GM12878 (cell line): ENCODE measurements around the gene SHC2. TPM values are rescaled to one million over a fixed set of nuclear protein-coding genes. Genes with fewer than 3 reads are reported as not detected.

Experiments used
- GABPA ChIP-seq: IDR thresholded peaks from 2 replicates; pipeline ENCODE4 v1.6.1; 2014; ENCODE audit warnings: antibody characterized with exemption, low read depth, mild to moderate bottlenecking, inconsistent platforms
- MEF2B ChIP-seq: fragments of 450-650 bp; IDR thresholded peaks from 2 replicates; pipeline ENCODE4 v1.6.1; 2018; ENCODE audit warnings: mild to moderate bottlenecking, moderate library complexity; ENCODE audit not compliant: partially characterized antibody, poor library complexity, severe bottlenecking
- MTA3 ChIP-seq: IDR thresholded peaks from 2 replicates; pipeline ENCODE4 v1.6.1; 2012; ENCODE audit warnings: low read length, inconsistent platforms, borderline replicate concordance
- PAX8 ChIP-seq: fragments of 450-650 bp; IDR thresholded peaks from 2 replicates; pipeline ENCODE4 v1.6.1; 2017; ENCODE audit warnings: mild to moderate bottlenecking, moderate library complexity
- POU2F2 ChIP-seq: IDR thresholded peaks from 3 replicates; pipeline ENCODE4 v1.6.1; 2011; ENCODE audit warnings: low read depth, mild to moderate bottlenecking, low read length, borderline replicate concordance
- RUNX3 ChIP-seq: IDR thresholded peaks from 2 replicates; pipeline ENCODE4 v1.6.1; 2012; ENCODE audit warnings: low read length, inconsistent platforms
- TARDBP ChIP-seq: IDR thresholded peaks from 2 replicates; pipeline ENCODE4 v1.6.1; 2016; ENCODE audit warnings: borderline replicate concordance
- YY1 ChIP-seq: IDR thresholded peaks from 2 replicates; pipeline ENCODE4 v1.6.1; 2011; ENCODE audit warnings: low read depth, mild to moderate bottlenecking, low read length
- polyA plus RNA-seq, 11 experiments: library from polyadenylated mRNA; depleted of rRNA in 4 of 11; unstranded in 6 of 11; stranded (reverse) in 5 of 11; fragments of >200 nt; fragmentation: Nextera tagmentation in 4 of 11; fragmentation: Illumina TruSeq in 1 of 11; extraction: Ambion mirVana in 4 of 11; extraction: Trizol in 1 of 11; gene quantifications; 1 replicate in 1 of 11; 2 replicates in 10 of 11; pipeline versions ENCODE4 v1.2.1 to v1.2.3, GENCODE V29; 2011 to 2016; ENCODE audit warnings: inconsistent platforms in 2 of 11, missing spikeins in 2 of 11, low read depth in 1 of 11
- total RNA-seq, 4 experiments: library from RNA; depleted of rRNA in 3 of 4; stranded (reverse); fragments of >200 nt in 3 of 4; fragmentation: Illumina TruSeq in 1 of 4; extraction: Trizol in 1 of 4; gene quantifications; 2 replicates each; pipeline versions ENCODE4 v1.2.1 to v1.2.3, GENCODE V29; 2013 to 2021
- TF ChIP-seq, protein P1 (sequence below): fragments of 450-650 bp; IDR thresholded peaks from 2 replicates; pipeline ENCODE4 v1.6.1; 2016; ENCODE audit warnings: mild to moderate bottlenecking, moderate library complexity, borderline replicate concordance
- TF ChIP-seq, protein P2 (sequence below): fragments of 450-650 bp; IDR thresholded peaks from 2 replicates; pipeline ENCODE4 v1.6.1; 2016; ENCODE audit warnings: mild to moderate bottlenecking

The SHC2 gene
- total and polyA plus RNA-seq, 10 of the 15 experiments (the other 5 are each of a cell fraction or from before 2014, with no cell fraction given), result 0.08 TPM; not detected in 9

DNA sequence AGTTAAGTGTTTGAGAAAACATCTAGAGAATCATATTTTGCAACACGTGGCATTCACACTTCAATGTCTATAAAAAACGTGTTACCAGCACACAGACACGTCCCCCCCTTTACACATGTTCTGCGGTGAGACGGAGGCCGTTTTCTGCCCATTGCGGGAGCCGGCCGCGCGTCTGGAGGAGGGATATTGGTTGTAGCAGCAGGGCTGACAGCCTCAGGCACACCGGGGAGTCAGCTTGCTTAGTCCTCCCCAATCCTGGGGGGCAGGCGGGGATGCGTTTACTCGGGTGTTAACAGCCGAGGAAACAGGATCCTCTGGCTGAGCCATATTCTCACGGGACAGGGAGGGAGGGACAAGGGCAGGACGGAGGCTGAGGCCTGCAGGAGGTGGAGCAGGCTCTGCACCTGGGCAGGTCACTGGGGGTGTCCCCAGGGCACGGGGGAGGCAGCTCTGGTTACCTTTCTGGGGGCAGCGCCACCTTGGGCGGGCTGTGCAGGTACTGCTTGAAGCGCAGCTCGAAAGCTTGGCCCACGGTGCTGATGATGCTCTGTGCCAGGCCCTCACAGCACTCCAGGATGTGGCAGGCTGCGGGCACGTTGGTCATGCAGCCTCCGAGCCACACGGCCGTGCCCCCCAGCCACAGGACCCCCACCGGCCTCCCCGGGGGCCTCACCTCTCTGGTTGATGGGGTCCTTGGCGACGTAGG is 25.0 kb downstream of the SHC2 start (continued):
- TF ChIP-seq, protein P1, sequence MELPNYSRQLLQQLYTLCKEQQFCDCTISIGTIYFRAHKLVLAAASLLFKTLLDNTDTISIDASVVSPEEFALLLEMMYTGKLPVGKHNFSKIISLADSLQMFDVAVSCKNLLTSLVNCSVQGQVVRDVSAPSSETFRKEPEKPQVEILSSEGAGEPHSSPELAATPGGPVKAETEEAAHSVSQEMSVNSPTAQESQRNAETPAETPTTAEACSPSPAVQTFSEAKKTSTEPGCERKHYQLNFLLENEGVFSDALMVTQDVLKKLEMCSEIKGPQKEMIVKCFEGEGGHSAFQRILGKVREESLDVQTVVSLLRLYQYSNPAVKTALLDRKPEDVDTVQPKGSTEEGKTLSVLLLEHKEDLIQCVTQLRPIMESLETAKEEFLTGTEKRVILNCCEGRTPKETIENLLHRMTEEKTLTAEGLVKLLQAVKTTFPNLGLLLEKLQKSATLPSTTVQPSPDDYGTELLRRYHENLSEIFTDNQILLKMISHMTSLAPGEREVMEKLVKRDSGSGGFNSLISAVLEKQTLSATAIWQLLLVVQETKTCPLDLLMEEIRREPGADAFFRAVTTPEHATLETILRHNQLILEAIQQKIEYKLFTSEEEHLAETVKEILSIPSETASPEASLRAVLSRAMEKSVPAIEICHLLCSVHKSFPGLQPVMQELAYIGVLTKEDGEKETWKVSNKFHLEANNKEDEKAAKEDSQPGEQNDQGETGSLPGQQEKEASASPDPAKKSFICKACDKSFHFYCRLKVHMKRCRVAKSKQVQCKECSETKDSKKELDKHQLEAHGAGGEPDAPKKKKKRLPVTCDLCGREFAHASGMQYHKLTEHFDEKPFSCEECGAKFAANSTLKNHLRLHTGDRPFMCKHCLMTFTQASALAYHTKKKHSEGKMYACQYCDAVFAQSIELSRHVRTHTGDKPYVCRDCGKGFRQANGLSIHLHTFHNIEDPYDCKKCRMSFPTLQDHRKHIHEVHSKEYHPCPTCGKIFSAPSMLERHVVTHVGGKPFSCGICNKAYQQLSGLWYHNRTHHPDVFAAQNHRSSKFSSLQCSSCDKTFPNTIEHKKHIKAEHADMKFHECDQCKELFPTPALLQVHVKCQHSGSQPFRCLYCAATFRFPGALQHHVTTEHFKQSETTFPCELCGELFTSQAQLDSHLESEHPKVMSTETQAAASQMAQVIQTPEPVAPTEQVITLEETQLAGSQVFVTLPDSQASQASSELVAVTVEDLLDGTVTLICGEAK, result no peak
- no peak for TF ChIP-seq TARDBP
- no peak for TF ChIP-seq RUNX3
- TF ChIP-seq MEF2B, result no peak
- TF ChIP-seq, protein P2, sequence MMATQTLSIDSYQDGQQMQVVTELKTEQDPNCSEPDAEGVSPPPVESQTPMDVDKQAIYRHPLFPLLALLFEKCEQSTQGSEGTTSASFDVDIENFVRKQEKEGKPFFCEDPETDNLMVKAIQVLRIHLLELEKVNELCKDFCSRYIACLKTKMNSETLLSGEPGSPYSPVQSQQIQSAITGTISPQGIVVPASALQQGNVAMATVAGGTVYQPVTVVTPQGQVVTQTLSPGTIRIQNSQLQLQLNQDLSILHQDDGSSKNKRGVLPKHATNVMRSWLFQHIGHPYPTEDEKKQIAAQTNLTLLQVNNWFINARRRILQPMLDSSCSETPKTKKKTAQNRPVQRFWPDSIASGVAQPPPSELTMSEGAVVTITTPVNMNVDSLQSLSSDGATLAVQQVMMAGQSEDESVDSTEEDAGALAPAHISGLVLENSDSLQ, result no peak
- no peak for TF ChIP-seq GABPA
- TF ChIP-seq YY1, result no peak
- TF ChIP-seq POU2F2, result no peak
- TF ChIP-seq MTA3, result no peak
- TF ChIP-seq PAX8, result no peak
